ENCODE measurements around the gene SCO1. TPM values are rescaled to one million over a fixed set of nuclear protein-coding genes. Genes with fewer than 3 reads are reported as not detected.

SCO1 gene
- total and polyA plus RNA-seq, 4 donors, result 18.0 to 33.2 (median 22.8) TPM

DNA sequence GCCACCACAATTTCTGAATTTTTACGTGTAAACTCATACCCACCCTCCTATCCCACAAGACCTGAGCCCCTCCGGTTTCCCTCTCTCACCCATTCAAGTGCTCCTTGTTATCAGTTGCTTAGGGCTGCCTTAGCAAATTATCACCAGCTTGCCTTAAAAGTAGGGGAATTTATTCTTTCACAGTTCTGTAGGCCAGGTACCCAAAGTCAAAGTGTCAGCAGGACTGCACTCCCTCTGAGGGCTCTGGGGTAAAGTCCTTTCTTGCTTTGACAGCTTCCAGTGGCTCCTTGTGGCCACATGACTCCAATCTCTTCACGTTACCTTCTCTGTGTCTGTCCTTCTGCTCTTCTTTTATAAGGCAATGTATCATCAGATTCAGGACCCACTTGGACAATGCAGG lies 40.4 kb upstream of the SCO1 start:
- H3K36me3 ChIP-seq (ENCODE audit: control insufficient read depth in 4 of 4, insufficient read depth in 3 of 4, low read depth in 1 of 4, low read length in 3 of 4), result no peaks in the 10 kb centered on the region
- H3K4me3 ChIP-seq (ENCODE audit: low read depth in 1 of 3, low read length in 3 of 3), result no peak overlapping the region
- H3K9me3 ChIP-seq (ENCODE audit: control insufficient read depth in 4 of 4, low read length in 3 of 4), result no peaks in the 10 kb centered on the region
- H3K9ac ChIP-seq (ENCODE audit: low read depth in 1 of 2, low read length in 2 of 2), result no peak overlapping the region
- peak overlapping the region; percentile 64 to 79 for H3K27ac ChIP-seq (ENCODE audit: low read depth in 1 of 2, low read length in 2 of 2)
- DNase-seq (ENCODE audit: low spot score), result no peak
- 58% methylated on average over 3 of the region's 3 CpGs for WGBS
- H3K27me3 ChIP-seq (ENCODE audit: control insufficient read depth in 4 of 4, insufficient read depth in 4 of 4, low read length in 3 of 4), result no peaks in the 10 kb centered on the region
- TF ChIP-seq, protein P1, sequence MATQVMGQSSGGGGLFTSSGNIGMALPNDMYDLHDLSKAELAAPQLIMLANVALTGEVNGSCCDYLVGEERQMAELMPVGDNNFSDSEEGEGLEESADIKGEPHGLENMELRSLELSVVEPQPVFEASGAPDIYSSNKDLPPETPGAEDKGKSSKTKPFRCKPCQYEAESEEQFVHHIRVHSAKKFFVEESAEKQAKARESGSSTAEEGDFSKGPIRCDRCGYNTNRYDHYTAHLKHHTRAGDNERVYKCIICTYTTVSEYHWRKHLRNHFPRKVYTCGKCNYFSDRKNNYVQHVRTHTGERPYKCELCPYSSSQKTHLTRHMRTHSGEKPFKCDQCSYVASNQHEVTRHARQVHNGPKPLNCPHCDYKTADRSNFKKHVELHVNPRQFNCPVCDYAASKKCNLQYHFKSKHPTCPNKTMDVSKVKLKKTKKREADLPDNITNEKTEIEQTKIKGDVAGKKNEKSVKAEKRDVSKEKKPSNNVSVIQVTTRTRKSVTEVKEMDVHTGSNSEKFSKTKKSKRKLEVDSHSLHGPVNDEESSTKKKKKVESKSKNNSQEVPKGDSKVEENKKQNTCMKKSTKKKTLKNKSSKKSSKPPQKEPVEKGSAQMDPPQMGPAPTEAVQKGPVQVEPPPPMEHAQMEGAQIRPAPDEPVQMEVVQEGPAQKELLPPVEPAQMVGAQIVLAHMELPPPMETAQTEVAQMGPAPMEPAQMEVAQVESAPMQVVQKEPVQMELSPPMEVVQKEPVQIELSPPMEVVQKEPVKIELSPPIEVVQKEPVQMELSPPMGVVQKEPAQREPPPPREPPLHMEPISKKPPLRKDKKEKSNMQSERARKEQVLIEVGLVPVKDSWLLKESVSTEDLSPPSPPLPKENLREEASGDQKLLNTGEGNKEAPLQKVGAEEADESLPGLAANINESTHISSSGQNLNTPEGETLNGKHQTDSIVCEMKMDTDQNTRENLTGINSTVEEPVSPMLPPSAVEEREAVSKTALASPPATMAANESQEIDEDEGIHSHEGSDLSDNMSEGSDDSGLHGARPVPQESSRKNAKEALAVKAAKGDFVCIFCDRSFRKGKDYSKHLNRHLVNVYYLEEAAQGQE (IDR thresholded peaks at IDR 0.05), result no peak
- peaks cover 6 to 29% (median 24%) of the 10 kb centered on the region in 4 donors for H3K4me1 ChIP-seq (ENCODE audit: control insufficient read depth in 4 of 4, insufficient read depth in 4 of 4, low read length in 3 of 4)

DNA sequence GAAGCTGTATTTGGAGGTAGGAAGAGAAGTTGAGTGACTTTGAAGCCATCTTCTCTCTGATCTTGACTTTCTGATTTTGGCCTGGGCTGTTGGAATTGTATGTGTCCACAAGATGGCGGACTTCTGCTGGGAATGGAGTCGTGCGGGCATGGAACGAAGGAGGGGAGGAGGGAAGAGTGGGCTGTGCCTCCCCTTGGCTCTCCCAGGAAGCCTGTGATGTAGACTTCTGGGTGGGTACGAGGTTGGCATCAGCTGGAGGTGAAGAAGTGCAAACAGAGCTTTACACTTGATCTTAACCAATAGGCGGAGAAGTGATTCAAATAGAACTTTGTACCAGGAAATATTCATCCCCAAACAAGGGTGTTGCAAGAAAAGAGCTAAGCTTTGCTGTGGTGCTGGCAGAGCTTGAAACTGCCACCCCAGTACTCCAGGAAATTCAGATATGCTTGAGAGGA lies 39.9 kb upstream of the SCO1 start:
- Histone ChIP-seq H3K27me3 (ENCODE audit: control insufficient read depth in 4 of 4, insufficient read depth in 4 of 4, low read length in 3 of 4) (no peaks in the 10 kb centered on the region), H3K4me3 (ENCODE audit: low read depth in 1 of 3, low read length in 3 of 3) (no peak overlapping the region), H3K4me1 (ENCODE audit: control insufficient read depth in 4 of 4, insufficient read depth in 4 of 4, low read length in 3 of 4) (peaks cover 6 to 27% (median 24%) of the 10 kb centered on the region in 4 donors), H3K9me3 (ENCODE audit: control insufficient read depth in 4 of 4, low read length in 3 of 4) (no peaks in the 10 kb centered on the region), H3K36me3 (ENCODE audit: control insufficient read depth in 4 of 4, insufficient read depth in 3 of 4, low read depth in 1 of 4, low read length in 3 of 4) (no peaks in the 10 kb centered on the region), H3K9ac (ENCODE audit: low read depth in 1 of 2, low read length in 2 of 2) (no peak overlapping the region), H3K27ac (ENCODE audit: low read depth in 1 of 2, low read length in 2 of 2) (peak overlapping the region; percentile 64 to 79)
- 6% methylated on average over 6 of the region's 6 CpGs for WGBS
- TF ChIP-seq JUND (IDR thresholded peaks at IDR 0.05) (peak; percentile 92), RXRA (IDR thresholded peaks at IDR 0.05) (peak; percentile 88 to 96), GABPA (IDR thresholded peaks at IDR 0.05 in 1 of 2, conservative IDR thresholded peaks at IDR 0.05 in 1 of 2) (peak in 1 of 2 donors; percentile 56), TAF1 (conservative IDR thresholded peaks at IDR 0.05) (peak; percentile 18), HNF4A (conservative IDR thresholded peaks at IDR 0.05) (peak; percentile 93 to 94), RAD21 (IDR thresholded peaks at IDR 0.05) (peak; percentile 99), SP1 (IDR thresholded peaks at IDR 0.05) (peak; percentile 92), FOXA1 (IDR thresholded peaks at IDR 0.05) (peak; percentile 88), FOXA2 (IDR thresholded peaks at IDR 0.05) (peak; percentile 62), NR2F2 (IDR thresholded peaks at IDR 0.05) (peak; percentile 44), EGR1 (IDR thresholded peaks at IDR 0.05; ENCODE audit: low read depth in 2 of 2) (peak in 1 of 2 donors; percentile 85), YY1 (IDR thresholded peaks at IDR 0.05) (peak; percentile 92), HNF4G (IDR thresholded peaks at IDR 0.05) (peak; percentile 91)
- TF ChIP-seq, protein P2, sequence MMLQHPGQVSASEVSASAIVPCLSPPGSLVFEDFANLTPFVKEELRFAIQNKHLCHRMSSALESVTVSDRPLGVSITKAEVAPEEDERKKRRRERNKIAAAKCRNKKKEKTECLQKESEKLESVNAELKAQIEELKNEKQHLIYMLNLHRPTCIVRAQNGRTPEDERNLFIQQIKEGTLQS (IDR thresholded peaks at IDR 0.05), result peak; percentile 75
- TF ChIP-seq, protein P3, sequence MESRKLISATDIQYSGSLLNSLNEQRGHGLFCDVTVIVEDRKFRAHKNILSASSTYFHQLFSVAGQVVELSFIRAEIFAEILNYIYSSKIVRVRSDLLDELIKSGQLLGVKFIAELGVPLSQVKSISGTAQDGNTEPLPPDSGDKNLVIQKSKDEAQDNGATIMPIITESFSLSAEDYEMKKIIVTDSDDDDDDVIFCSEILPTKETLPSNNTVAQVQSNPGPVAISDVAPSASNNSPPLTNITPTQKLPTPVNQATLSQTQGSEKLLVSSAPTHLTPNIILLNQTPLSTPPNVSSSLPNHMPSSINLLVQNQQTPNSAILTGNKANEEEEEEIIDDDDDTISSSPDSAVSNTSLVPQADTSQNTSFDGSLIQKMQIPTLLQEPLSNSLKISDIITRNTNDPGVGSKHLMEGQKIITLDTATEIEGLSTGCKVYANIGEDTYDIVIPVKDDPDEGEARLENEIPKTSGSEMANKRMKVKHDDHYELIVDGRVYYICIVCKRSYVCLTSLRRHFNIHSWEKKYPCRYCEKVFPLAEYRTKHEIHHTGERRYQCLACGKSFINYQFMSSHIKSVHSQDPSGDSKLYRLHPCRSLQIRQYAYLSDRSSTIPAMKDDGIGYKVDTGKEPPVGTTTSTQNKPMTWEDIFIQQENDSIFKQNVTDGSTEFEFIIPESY (IDR thresholded peaks at IDR 0.05), result peak; percentile 89
- TF ChIP-seq, protein P4, sequence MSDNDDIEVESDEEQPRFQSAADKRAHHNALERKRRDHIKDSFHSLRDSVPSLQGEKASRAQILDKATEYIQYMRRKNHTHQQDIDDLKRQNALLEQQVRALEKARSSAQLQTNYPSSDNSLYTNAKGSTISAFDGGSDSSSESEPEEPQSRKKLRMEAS (IDR thresholded peaks at IDR 0.05), result peak; percentile 97
- TF ChIP-seq, protein P1 (IDR thresholded peaks at IDR 0.05), result peak; percentile 71
- TF ChIP-seq, protein P5, sequence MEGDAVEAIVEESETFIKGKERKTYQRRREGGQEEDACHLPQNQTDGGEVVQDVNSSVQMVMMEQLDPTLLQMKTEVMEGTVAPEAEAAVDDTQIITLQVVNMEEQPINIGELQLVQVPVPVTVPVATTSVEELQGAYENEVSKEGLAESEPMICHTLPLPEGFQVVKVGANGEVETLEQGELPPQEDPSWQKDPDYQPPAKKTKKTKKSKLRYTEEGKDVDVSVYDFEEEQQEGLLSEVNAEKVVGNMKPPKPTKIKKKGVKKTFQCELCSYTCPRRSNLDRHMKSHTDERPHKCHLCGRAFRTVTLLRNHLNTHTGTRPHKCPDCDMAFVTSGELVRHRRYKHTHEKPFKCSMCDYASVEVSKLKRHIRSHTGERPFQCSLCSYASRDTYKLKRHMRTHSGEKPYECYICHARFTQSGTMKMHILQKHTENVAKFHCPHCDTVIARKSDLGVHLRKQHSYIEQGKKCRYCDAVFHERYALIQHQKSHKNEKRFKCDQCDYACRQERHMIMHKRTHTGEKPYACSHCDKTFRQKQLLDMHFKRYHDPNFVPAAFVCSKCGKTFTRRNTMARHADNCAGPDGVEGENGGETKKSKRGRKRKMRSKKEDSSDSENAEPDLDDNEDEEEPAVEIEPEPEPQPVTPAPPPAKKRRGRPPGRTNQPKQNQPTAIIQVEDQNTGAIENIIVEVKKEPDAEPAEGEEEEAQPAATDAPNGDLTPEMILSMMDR (IDR thresholded peaks at IDR 0.05; ENCODE audit: low read depth, low read length, missing input control), result peak; percentile 92
- peak; percentile 48 for DNase-seq (ENCODE audit: low spot score)
